AG10803 (cell line): ENCODE measurements around the gene ABCG1.

Experiments
- DNase-seq: peaks from one replicate; pipeline ENCODE4 v3.0.0; 2010; ENCODE audit warnings: low read depth
- H3K4me3 ChIP-seq: 2 replicates; pipeline ENCODE4 v1.5.1; 2011; ENCODE audit warnings: mild to moderate bottlenecking, low read length, control low read depth
- TF ChIP-seq, protein P1 (sequence below): conservative IDR thresholded peaks from 2 replicates; pipeline ENCODE4 v1.5.1; 2011; ENCODE audit warnings: mild to moderate bottlenecking, low read length, control low read depth, inconsistent platforms

Gene ABCG1

DNA sequence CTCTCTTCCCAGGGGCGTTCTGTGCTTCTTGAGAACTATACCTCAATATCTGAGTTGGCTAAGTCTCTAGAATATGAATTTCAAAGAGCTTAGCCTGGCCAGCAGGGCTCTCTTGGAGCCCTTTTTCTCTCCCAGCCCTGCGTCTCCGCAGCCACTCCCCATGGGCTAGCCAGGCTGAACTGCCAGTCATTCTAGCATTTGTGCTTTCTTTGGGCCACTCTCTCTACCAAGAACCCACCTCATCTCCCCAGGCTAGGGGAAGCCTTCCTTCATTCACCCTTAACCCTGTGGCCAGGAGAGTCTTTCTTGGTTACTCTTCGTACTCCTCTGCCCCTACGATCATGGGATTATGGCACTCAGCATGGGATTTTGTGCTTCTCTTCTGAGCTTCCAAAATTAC, 18.2 kb downstream of the ABCG1 start:
- TF ChIP-seq, protein P1, sequence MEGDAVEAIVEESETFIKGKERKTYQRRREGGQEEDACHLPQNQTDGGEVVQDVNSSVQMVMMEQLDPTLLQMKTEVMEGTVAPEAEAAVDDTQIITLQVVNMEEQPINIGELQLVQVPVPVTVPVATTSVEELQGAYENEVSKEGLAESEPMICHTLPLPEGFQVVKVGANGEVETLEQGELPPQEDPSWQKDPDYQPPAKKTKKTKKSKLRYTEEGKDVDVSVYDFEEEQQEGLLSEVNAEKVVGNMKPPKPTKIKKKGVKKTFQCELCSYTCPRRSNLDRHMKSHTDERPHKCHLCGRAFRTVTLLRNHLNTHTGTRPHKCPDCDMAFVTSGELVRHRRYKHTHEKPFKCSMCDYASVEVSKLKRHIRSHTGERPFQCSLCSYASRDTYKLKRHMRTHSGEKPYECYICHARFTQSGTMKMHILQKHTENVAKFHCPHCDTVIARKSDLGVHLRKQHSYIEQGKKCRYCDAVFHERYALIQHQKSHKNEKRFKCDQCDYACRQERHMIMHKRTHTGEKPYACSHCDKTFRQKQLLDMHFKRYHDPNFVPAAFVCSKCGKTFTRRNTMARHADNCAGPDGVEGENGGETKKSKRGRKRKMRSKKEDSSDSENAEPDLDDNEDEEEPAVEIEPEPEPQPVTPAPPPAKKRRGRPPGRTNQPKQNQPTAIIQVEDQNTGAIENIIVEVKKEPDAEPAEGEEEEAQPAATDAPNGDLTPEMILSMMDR = no peak
- no peak overlapping the region for H3K4me3 ChIP-seq
- no peak for DNase-seq

DNA sequence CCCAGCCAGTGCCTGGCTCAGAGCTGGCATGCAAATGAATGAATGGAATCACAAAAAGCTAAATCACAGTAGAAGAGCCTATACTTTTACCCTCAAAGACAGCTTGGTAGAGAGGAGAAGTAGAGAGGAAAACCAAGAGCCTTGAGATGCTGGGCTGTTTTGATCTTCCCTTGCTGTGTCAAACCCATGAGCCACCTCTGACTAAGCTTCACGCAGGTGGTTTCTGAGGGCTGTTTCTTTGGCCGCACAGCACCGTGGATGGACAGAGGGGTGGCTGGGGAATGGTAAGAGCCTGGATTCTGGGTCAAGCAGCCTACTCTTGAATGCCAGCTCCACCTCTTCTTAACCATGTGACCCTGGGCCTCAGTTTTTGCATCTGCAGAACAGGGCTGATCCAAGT, 18.6 kb downstream of the ABCG1 start:
- TF ChIP-seq, protein P1 = no peak
- no peak overlapping the region for H3K4me3 ChIP-seq
- DNase-seq = no peak

DNA sequence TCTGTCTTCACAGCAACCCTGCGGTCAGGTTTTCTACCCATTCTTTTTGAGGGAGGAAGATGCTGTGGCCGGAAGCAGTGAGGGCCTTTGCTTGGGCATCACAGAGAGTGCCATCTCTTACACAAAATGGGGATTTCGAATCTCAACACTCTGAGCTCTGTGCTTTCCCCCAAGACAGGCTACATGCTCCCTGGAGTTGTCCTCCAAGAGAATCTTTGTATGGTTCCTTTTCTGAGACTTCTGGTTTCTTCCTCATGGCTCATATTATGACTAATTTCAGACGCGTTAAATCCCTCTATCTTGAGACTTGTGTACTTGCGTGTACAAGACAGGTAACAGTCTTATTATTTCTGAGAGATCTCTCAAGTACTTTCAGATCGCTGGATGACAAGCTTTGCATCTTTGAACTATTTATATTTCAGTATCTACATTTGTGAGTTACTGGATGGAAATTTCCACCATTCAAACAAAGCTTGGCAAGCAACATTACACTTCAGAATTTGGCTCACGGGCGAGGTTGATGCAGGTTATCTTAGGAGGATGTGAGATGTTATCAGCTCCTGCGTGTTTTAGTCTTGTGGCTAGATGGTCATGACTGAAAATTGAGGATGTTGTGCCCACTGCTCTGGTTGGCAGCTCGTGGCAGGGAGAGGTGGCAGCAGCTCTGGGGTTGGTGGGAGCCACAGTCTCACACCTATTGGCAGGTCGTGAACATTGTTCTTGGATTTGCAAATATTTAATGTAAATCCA, 19.4 kb downstream of the ABCG1 start:
- H3K4me3 ChIP-seq = no peak overlapping the region
- no peak for DNase-seq
- TF ChIP-seq, protein P1 = no peak

DNA sequence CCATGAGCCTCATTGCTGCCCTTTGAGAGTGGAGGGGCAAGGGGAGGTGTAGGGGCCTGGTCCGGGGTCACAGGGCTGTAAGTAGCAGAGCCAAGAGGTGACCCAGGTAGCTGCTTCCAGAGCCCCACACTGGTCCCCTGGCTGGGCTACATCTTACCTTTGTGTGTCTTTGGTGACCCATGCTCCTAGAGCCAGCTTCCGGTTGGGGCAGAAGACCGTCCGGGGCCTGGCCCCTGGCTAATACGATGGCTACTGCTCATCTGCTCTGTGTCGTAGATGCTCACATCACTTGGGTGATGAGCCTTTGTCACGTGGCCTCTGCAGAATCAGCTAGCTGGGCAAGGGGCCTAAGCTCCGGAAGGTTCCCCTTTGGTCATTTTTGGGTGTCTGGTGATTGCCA, 20.6 kb downstream of the ABCG1 start:
- DNase-seq = no peak
- TF ChIP-seq, protein P1 = no peak
- H3K4me3 ChIP-seq = no peak overlapping the region

DNA sequence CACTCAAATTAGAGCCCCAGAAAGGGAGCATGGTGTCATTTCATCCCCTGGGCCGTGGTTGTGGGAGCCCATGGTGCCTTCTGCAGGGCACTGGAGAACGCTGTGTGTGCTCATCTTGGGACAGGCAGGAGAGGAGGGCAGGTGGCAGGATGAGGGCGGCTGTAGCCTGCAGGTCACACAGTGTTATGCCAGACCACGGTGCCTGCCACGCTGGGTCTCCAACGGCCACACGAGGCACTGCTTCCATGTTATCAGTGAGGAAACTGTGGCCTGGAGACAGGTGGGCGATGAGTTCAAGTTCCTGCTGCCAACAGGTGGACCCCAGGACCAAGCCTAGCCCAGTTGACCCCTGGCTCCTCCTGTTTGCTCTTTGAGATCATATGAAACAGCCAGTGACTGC, 21.0 kb downstream of the ABCG1 start:
- no peak overlapping the region for H3K4me3 ChIP-seq
- TF ChIP-seq, protein P1 = no peak
- no peak for DNase-seq

DNA sequence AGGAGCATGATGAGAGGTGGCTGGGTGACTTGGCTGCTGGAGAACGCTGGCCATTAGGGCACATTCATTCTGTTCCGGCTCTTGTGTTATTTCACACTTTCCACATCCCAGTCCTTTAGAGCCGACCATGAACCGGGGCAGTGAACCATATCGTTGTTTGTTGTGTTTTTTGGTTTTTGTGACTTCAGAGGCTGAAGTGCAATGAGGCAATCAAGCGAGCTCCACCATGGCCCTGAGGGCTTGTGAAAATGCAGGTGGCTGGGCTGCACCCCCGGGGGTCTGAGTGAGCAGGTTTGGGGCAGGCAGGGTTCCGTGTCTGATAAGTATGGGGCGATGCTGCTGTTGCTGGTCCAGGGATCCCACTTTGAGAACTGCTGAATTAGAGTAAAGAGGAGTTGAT, 23.7 kb downstream of the ABCG1 start:
- H3K4me3 ChIP-seq = no peak overlapping the region
- TF ChIP-seq, protein P1 = no peak
- no peak for DNase-seq

DNA sequence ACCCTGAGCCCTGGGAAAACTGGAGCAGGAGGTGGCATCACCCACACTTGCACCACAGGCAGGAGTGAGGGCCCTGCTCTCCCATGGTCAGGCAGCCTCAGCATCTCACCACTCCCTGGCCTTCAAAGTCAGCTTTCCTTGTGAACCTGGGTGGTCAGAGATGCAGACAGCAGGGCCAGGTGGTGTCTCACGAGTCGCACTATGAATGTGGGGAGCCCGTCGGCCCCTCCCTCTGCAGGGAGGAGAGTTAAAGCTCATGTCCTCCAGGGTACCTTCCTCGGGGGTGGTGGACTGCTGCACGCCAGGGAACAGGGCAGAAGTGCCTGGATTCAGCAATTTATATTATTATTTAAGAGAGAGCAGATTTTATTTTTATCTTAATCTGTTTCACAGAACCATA, 24.1 kb downstream of the ABCG1 start:
- H3K4me3 ChIP-seq = no peak overlapping the region
- TF ChIP-seq, protein P1 = no peak
- no peak for DNase-seq
